Naive thymus-derived CD4-positive, alpha-beta T cell (primary cell): ENCODE results near the gene RPS6KA1. TPM values are rescaled to one million over a fixed set of nuclear protein-coding genes. Genes with fewer than 3 reads are reported as not detected.

Experiments used
- ATAC-seq: fragments of 150-1000 bp; cut with Tn5 transposase; 2 replicates; pipeline ENCODE4 v1.10.0; 2021; ENCODE audit warnings: mild to moderate bottlenecking, moderate library complexity
- CTCF ChIA-PET: fragments of 350-600 bp; sonication (Branson Sonifier 250); formaldehyde crosslinking; loops from one replicate; lab custom pipeline; 2021; ENCODE audit warnings: antibody characterized with exemption; lab: Charles Lee
- POLR2A ChIA-PET: fragments of 350-600 bp; sonication (Branson Sonifier 250); formaldehyde crosslinking; loops from one replicate; lab custom pipeline; 2021; ENCODE audit warnings: antibody characterized with exemption, inconsistent platforms; lab: Charles Lee
- DNase-seq, 9 donors: peaks; one replicate each; pipeline versions ENCODE4 v3.0.0 to v3.0.0-alpha.2; 2020 to 2022; ENCODE audit warnings: mixed read lengths in 1 of 9
- H3K27ac ChIP-seq: one replicate; pipeline ENCODE4 v1.7.0; 2013; ENCODE audit warnings: mild to moderate bottlenecking, low read depth, low read length, moderate library complexity
- H3K27me3 ChIP-seq, 2 donors: one replicate each; pipeline ENCODE4 v1.7.0; 2013; ENCODE audit warnings: low read length in 2 of 2, mild to moderate bottlenecking in 2 of 2, moderate library complexity in 2 of 2; ENCODE audit not compliant: control insufficient read depth in 2 of 2, insufficient read depth in 2 of 2
- H3K36me3 ChIP-seq, 3 experiments: 1 replicate in 2 of 3; 2 replicates in 1 of 3; pipeline ENCODE4 v1.7.0; 2013; ENCODE audit warnings: low read length in 3 of 3, mild to moderate bottlenecking in 3 of 3, moderate library complexity in 1 of 3; ENCODE audit not compliant: insufficient read depth in 3 of 3, control insufficient read depth in 2 of 3
- H3K4me1 ChIP-seq, 2 donors: one replicate each; pipeline ENCODE4 v1.7.0; 2013; ENCODE audit warnings: low read length in 2 of 2, mild to moderate bottlenecking in 2 of 2, moderate library complexity in 1 of 2; ENCODE audit not compliant: control insufficient read depth in 2 of 2, insufficient read depth in 2 of 2
- H3K4me3 ChIP-seq: 2 replicates; pipeline ENCODE4 v1.7.0; 2013; ENCODE audit warnings: mild to moderate bottlenecking, low read length
- H3K9me3 ChIP-seq, 3 experiments: 1 replicate in 2 of 3; 2 replicates in 1 of 3; pipeline ENCODE4 v1.7.0; 2013; ENCODE audit warnings: low read length in 3 of 3; ENCODE audit not compliant: control insufficient read depth in 2 of 3
- H3K27ac Mint-ChIP-seq, 9 donors: one replicate each; pipeline ENCODE4 v1.8.0; 2020 to 2022; ENCODE audit warnings: mixed read lengths in 9 of 9, mild to moderate bottlenecking in 8 of 9, moderate library complexity in 5 of 9, inconsistent platforms in 2 of 9
- H3K27me3 Mint-ChIP-seq, 5 donors: one replicate each; pipeline ENCODE4 v1.8.0; 2021 to 2022; ENCODE audit warnings: mixed read lengths in 5 of 5, mild to moderate bottlenecking in 1 of 5
- H3K36me3 Mint-ChIP-seq, 5 donors: one replicate each; pipeline ENCODE4 v1.8.0; 2020 to 2022; ENCODE audit warnings: mixed read lengths in 5 of 5, mild to moderate bottlenecking in 3 of 5, inconsistent platforms in 1 of 5
- H3K4me1 Mint-ChIP-seq, 7 donors: one replicate each; pipeline ENCODE4 v1.8.0; 2020 to 2022; ENCODE audit warnings: mixed read lengths in 7 of 7, mild to moderate bottlenecking in 3 of 7, inconsistent platforms in 1 of 7
- H3K4me3 Mint-ChIP-seq, 10 donors: one replicate each; pipeline ENCODE4 v1.8.0; 2020 to 2022; ENCODE audit warnings: mild to moderate bottlenecking in 10 of 10, mixed read lengths in 10 of 10, moderate library complexity in 6 of 10, inconsistent platforms in 2 of 10
- H3K9me3 Mint-ChIP-seq, 11 donors: one replicate each; pipeline ENCODE4 v1.8.0; 2020 to 2022; ENCODE audit warnings: mixed read lengths in 11 of 11, mild to moderate bottlenecking in 4 of 11, inconsistent platforms in 1 of 11, moderate library complexity in 1 of 11
- intact Hi-C, 2 donors: fragments of 100-400 bp; cut with micrococcal nuclease; formaldehyde crosslinking; loops; one replicate each; pipeline ENCODE4 v1.15.1; 2023
- polyA plus RNA-seq, 2 donors: library from polyadenylated mRNA; unstranded; fragments of 300-500 nt; fragmentation: Illumina TruSeq; gene quantifications; one replicate each; pipeline ENCODE4 v1.2.3, GENCODE V29; 2021
- total RNA-seq, 6 experiments: library from RNA in 5 of 6; stranded (reverse) in 5 of 6; gene quantifications; 1 replicate in 5 of 6; 2 replicates in 1 of 6; pipeline ENCODE4 v1.2.3 and lab custom pipeline; 2021 to 2026

RPS6KA1 gene
- total and polyA plus RNA-seq, 7 experiments from 2014 or later, result 53.8 to 205 (median 109) TPM

- no peak for DNase-seq
- H3K27me3 Mint-ChIP-seq, result peaks cover 0 to 23% (median 0%) of the 10 kb centered on the region in 5 donors
- no peaks in the 10 kb centered on the region for H3K36me3 ChIP-seq
- H3K4me1 Mint-ChIP-seq, result no peaks in the 10 kb centered on the region
- H3K9me3 ChIP-seq, result no peaks in the 10 kb centered on the region
- POLR2A ChIA-PET, result no interaction called here
- CTCF ChIA-PET, result interaction anchor here (0.6 kb wide), 1 partner anchor 21 kb away, joined by 3 read pairs; no protein-coding TSS in a partner anchor
- H3K4me3 Mint-ChIP-seq, result no peak overlapping the region
- intact Hi-C loops, result no loop called here
- H3K27me3 ChIP-seq, result no peaks in the 10 kb centered on the region
- H3K4me3 ChIP-seq, result no peak overlapping the region
- ATAC-seq, result no peak
- H3K27ac ChIP-seq, result no peak overlapping the region
- H3K9me3 Mint-ChIP-seq, result peaks cover 0 to 6% (median 0%) of the 10 kb centered on the region in 11 donors
- no peak overlapping the region for H3K27ac Mint-ChIP-seq
- H3K36me3 Mint-ChIP-seq, result no peaks in the 10 kb centered on the region
- H3K4me1 ChIP-seq, result no peaks in the 10 kb centered on the region
Measured at GRCh38 chr1:26517766-26518049, 11.9 kb upstream of the RPS6KA1 start.

- Mint-ChIP-seq H3K27ac (no peak overlapping the region), H3K4me1 (no peaks in the 10 kb centered on the region), H3K4me3 (no peak overlapping the region), H3K9me3 (peaks cover 0 to 6% (median 0%) of the 10 kb centered on the region in 11 donors), H3K36me3 (no peaks in the 10 kb centered on the region), H3K27me3 (peaks cover 0 to 24% (median 0%) of the 10 kb centered on the region in 5 donors)
- no peaks in the 10 kb centered on the region for H3K27me3 ChIP-seq
- H3K9me3 ChIP-seq, result no peaks in the 10 kb centered on the region
- no peaks in the 10 kb centered on the region for H3K4me1 ChIP-seq
- H3K36me3 ChIP-seq, result no peaks in the 10 kb centered on the region
- intact Hi-C loops, result no loop called here
- no peak overlapping the region for H3K4me3 ChIP-seq
- ATAC-seq, result no peak
- POLR2A ChIA-PET, result no interaction called here
- CTCF ChIA-PET, result no interaction called here
- H3K27ac ChIP-seq, result no peak overlapping the region
- DNase-seq, result no peak
Measured at GRCh38 chr1:26518355-26518754, 11.2 kb upstream of the RPS6KA1 start.

GRCh38 chr1:26520339-26520738 lies 9.2 kb upstream of the RPS6KA1 start:
- Histone ChIP-seq H3K27me3 (no peaks in the 10 kb centered on the region), H3K9me3 (no peaks in the 10 kb centered on the region), H3K36me3 (no peaks in the 10 kb centered on the region), H3K4me1 (no peaks in the 10 kb centered on the region), H3K27ac (no peak overlapping the region), H3K4me3 (no peak overlapping the region)
- H3K4me3 Mint-ChIP-seq, result no peak overlapping the region
- no peak for DNase-seq
- CTCF ChIA-PET, result no interaction called here
- POLR2A ChIA-PET, result no interaction called here
- intact Hi-C loops, result no loop called here
- H3K4me1 Mint-ChIP-seq, result peaks cover 0 to 5% (median 0%) of the 10 kb centered on the region in 7 donors
- H3K9me3 Mint-ChIP-seq, result peaks cover 0 to 6% (median 0%) of the 10 kb centered on the region in 11 donors
- no peaks in the 10 kb centered on the region for H3K36me3 Mint-ChIP-seq
- peaks cover 0 to 40% (median 0%) of the 10 kb centered on the region in 5 donors for H3K27me3 Mint-ChIP-seq
- ATAC-seq, result no peak
- no peak overlapping the region for H3K27ac Mint-ChIP-seq

GRCh38 chr1:26521669-26522030 lies 7.9 kb upstream of the RPS6KA1 start:
- H3K4me3 Mint-ChIP-seq, result no peak overlapping the region
- peaks cover 0 to 5% (median 0%) of the 10 kb centered on the region in 7 donors for H3K4me1 Mint-ChIP-seq
- Histone ChIP-seq H3K4me1 (no peaks in the 10 kb centered on the region), H3K9me3 (no peaks in the 10 kb centered on the region), H3K27ac (no peak overlapping the region), H3K27me3 (no peaks in the 10 kb centered on the region), H3K36me3 (no peaks in the 10 kb centered on the region), H3K4me3 (no peak overlapping the region)
- intact Hi-C loops, result no loop called here
- ATAC-seq, result no peak
- peak overlapping the region in 1 of 9 donors; percentile 55 for H3K27ac Mint-ChIP-seq
- H3K27me3 Mint-ChIP-seq, result peaks cover 0 to 40% (median 0%) of the 10 kb centered on the region in 5 donors
- ChIA-PET POLR2A (interaction anchor here (1.1 kb wide), 1 partner anchor 11 kb away, joined by 3 read pairs; no protein-coding TSS in a partner anchor), CTCF (no interaction called here)
- no peaks in the 10 kb centered on the region for H3K36me3 Mint-ChIP-seq
- DNase-seq, result no peak
- H3K9me3 Mint-ChIP-seq, result peaks cover 0 to 4% (median 0%) of the 10 kb centered on the region in 11 donors

GRCh38 chr1:26522073-26522472 lies 7.5 kb upstream of the RPS6KA1 start:
- H3K27ac Mint-ChIP-seq, result no peak overlapping the region
- H3K9me3 ChIP-seq, result no peaks in the 10 kb centered on the region
- H3K4me3 Mint-ChIP-seq, result no peak overlapping the region
- no peak overlapping the region for H3K27ac ChIP-seq
- DNase-seq, result no peak
- ATAC-seq, result no peak
- ChIA-PET CTCF (no interaction called here), POLR2A (interaction anchor here (1.1 kb wide), 1 partner anchor 11 kb away, joined by 3 read pairs; no protein-coding TSS in a partner anchor)
- H3K27me3 Mint-ChIP-seq, result peaks cover 0 to 40% (median 0%) of the 10 kb centered on the region in 5 donors
- no peaks in the 10 kb centered on the region for H3K4me1 ChIP-seq
- no peaks in the 10 kb centered on the region for H3K27me3 ChIP-seq
- H3K4me1 Mint-ChIP-seq, result peaks cover 0 to 5% (median 0%) of the 10 kb centered on the region in 7 donors
- H3K9me3 Mint-ChIP-seq, result peaks cover 0 to 4% (median 0%) of the 10 kb centered on the region in 11 donors
- H3K36me3 ChIP-seq, result no peaks in the 10 kb centered on the region
- H3K36me3 Mint-ChIP-seq, result no peaks in the 10 kb centered on the region
- H3K4me3 ChIP-seq, result no peak overlapping the region
- intact Hi-C loops, result no loop called here

GRCh38 chr1:26524181-26524580 lies 5.4 kb upstream of the RPS6KA1 start:
- Histone ChIP-seq H3K9me3 (no peaks in the 10 kb centered on the region), H3K4me3 (no peak overlapping the region), H3K4me1 (peaks cover 0 to 1% of the 10 kb centered on the region in 2 donors), H3K27me3 (no peaks in the 10 kb centered on the region), H3K27ac (no peak overlapping the region), H3K36me3 (no peaks in the 10 kb centered on the region)
- intact Hi-C loops, result no loop called here
- H3K4me3 Mint-ChIP-seq, result no peak overlapping the region
- no peak for ATAC-seq
- H3K4me1 Mint-ChIP-seq, result peaks cover 0 to 8% (median 3%) of the 10 kb centered on the region in 7 donors
- H3K36me3 Mint-ChIP-seq, result no peaks in the 10 kb centered on the region
- ChIA-PET CTCF (interaction anchor here (1.0 to 1.1 kb wide), 3 partner anchors 15 to 28 kb away, joined by 3 to 4 read pairs (median 3); no protein-coding TSS in a partner anchor), POLR2A (interaction anchor here (2.5 kb wide), 1 partner anchor 15 kb away, joined by 9 read pairs; no protein-coding TSS in a partner anchor)
- DNase-seq, result no peak
- H3K27ac Mint-ChIP-seq, result no peak overlapping the region
- peaks cover 0 to 4% (median 0%) of the 10 kb centered on the region in 11 donors for H3K9me3 Mint-ChIP-seq
- peaks cover 0 to 35% (median 0%) of the 10 kb centered on the region in 5 donors for H3K27me3 Mint-ChIP-seq

GRCh38 chr1:26526287-26526686 lies 3.3 kb upstream of the RPS6KA1 start:
- POLR2A ChIA-PET, result interaction anchor here (2.5 kb wide), 1 partner anchor 13 kb away, joined by 9 read pairs; no protein-coding TSS in a partner anchor
- Histone ChIP-seq H3K36me3 (no peaks in the 10 kb centered on the region), H3K4me1 (peaks cover 12 to 15% of the 10 kb centered on the region in 2 donors), H3K27ac (no peak overlapping the region), H3K4me3 (no peak overlapping the region), H3K27me3 (no peaks in the 10 kb centered on the region), H3K9me3 (no peaks in the 10 kb centered on the region)
- peaks cover 0 to 4% (median 0%) of the 10 kb centered on the region in 11 donors for H3K9me3 Mint-ChIP-seq
- no peak overlapping the region for H3K27ac Mint-ChIP-seq
- no peak overlapping the region for H3K4me3 Mint-ChIP-seq
- DNase-seq, result no peak
- H3K4me1 Mint-ChIP-seq, result peaks cover 6 to 18% (median 15%) of the 10 kb centered on the region in 7 donors
- intact Hi-C loops, result no loop called here
- peaks cover 0 to 28% (median 0%) of the 10 kb centered on the region in 5 donors for H3K27me3 Mint-ChIP-seq
- CTCF ChIA-PET, result interaction anchor here (0.7 kb wide), 1 partner anchor 59 kb away, joined by 3 read pairs; no protein-coding TSS in a partner anchor
- H3K36me3 Mint-ChIP-seq, result no peaks in the 10 kb centered on the region
- no peak for ATAC-seq
